HG02610 (cell line): ENCODE results near the gene PACS2.

Experiments
- ATAC-seq: cut with Tn5 transposase; IDR thresholded peaks from one replicate; pipeline ENCODE4 v1.9.1; 2021; ENCODE audit warnings: mild to moderate bottlenecking, moderate library complexity; ENCODE audit not compliant: unreplicated experiment

The PACS2 gene

DNA sequence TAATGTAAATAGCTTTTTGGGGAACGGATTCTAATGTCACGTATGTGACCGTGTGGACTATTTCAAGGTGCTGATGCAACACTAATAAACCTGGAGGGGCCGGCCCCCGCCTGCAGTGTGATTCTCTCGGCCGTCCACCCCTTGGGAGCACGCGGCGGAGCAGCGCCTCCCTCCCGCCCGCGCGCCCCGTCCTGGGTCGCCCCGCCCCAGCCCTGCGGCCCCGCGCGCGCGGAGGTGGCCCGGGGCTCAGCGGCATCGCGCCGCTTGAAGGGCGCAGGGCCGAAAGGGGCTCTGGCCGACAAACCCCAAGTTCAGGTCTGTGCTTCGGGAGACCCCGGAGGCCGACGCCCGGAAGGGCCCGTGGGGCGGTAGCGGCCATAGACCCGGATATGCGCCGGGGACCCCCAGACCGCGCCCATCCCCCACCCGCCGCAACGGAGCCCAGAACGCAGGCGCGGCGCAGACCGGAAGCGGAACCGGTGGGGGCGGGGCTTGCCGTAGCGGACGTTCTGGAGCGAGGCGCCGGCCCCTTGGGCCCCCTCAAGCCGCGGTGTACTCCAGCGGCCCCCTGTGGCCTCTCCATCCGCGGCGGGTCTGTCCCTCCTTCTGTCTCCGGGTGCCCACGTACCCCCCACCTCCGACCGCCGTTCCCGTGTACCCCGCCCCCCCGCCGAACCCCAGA is 83.6 kb downstream of the PACS2 start, which contains the start of gene TEX22:
Gene TEX22 (plus strand): TSS at position 495 of the 682 bp plus-strand sequence. CDS start 803 bp downstream, outside the sequence.
- ATAC-seq: peak; percentile 60

DNA sequence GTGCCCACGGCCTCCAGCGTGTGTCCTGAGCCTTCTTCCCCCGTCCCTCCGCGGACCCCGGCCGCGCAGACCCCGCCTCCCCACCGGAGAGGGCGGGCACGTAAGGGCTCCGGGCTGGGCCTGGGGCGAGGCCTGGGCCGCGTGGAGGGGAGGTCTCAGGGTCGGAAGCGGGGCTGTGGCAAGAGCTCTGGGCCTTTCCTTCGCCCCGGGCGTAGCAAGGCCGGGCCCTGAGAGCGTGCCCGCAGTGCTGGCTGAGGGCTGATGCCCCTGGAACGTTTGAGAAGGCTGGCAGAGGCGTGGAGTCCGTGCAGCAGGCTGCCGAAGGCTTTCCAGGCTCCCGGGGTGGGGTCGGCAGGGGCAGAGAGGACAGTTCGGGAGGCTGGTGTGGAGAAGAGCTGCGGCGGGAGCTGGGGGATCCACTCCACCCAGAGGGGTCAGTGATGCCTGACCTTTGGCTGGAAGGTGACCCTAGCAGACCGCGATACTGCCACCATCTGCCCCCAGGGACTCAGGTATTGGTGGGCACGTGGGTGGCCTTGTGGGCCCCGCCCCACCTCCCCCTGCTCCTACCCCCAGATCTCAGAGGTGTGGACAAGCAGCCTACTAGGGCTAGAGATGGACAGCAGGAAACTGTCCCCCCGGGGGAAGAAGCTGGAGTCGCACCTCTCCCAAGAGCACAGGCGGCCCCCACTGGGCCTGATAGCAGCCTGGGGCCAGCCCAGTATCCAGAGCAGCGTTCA is 84.3 kb downstream of the PACS2 start:
- peak; percentile 27 for ATAC-seq

DNA sequence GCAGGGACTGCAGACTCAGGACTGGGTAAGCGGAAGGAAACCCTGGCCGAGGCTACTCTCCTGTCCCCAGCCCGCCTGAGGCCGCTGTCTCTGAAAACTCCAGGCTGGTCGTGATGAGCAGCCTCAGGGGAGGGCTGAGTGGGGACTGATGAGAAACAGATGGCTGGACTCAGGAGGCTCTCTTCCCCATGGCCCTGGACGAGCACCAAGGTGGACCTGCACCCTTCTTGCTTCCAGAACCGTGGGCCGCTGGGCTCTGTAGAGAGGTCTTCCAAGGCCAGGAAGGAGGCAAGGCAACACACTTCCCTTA is 84.9 kb downstream of the PACS2 start:
- no peak for ATAC-seq

DNA sequence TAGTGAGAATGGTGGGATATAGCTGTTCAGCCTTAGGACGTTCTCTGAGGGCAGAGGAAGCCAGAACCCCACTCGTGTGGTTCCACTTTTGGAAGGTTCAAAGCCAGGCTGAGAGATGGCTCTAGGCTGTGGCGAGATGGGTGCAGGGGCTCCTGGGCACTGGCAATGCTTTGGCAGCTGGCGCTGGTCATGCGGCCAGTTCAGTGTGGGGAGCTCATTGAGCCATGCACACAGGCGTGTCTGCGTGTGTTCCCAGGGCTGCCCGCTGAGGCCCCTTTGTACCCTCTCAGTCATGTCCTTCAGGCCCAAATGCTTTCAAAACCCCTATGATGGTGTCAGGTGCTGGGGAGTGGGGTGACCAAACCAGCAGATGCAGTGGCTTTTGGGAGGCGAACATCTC is 85.5 kb downstream of the PACS2 start:
- ATAC-seq: no peak

DNA sequence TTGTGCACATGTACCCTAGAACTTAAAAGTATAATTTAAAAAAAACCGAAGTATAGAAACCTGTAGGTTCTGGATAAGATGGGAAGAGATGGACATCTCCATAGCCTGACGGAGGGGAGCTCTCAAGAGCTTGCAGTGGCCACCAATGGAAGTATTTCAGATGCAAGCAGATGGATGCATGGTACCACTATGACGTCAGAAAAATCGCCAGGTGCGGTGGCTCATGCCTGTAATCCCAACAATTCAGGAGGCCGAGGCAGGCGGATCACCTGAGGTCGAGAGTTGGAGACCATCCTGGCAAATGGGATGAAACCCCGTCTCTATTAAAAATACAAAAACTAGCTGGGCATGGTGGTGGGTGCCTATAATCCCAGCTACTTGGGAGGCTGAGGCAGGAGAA is 87.2 kb downstream of the PACS2 start:
- ATAC-seq: no peak

DNA sequence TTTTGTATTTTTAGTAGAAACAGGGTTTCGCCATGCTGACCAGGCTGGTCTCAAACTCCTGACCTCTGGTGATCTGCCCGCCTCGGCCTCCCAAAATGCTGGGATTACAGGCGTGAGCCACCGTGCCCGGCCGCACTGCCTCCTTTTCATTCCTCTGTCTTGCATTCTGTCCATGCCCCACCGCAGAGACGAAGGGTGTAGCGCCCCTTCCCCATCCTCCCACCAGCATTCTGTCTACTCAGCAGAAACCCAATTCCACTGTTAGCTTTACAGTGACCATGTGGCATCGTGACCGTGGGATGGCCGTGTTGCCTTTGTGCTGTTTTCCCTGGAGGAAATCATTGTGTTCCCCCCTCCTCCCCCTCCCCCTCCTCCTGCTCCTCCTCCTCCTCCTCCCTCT is 94.0 kb downstream of the PACS2 start:
- ATAC-seq: no peak

DNA sequence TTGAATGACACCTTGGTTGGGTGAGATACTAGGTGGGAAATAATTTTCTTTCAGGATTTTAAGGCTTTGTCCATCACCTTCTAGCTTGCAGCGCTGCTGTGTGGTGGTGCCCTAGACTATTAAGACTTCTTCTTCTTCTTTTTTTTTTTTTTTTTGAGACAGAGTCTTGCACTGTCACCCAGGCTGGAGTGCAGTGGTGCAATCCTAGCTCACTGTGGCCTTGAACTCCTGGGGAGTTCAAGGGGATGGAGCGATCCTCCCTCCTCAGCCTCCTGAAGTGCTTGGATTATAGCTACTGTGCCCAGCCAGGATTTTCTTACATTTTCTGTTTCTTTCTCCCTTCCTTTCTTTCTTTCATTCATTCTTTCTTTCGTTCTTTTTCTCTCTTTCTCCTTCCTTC is 94.8 kb downstream of the PACS2 start:
- no peak for ATAC-seq

DNA sequence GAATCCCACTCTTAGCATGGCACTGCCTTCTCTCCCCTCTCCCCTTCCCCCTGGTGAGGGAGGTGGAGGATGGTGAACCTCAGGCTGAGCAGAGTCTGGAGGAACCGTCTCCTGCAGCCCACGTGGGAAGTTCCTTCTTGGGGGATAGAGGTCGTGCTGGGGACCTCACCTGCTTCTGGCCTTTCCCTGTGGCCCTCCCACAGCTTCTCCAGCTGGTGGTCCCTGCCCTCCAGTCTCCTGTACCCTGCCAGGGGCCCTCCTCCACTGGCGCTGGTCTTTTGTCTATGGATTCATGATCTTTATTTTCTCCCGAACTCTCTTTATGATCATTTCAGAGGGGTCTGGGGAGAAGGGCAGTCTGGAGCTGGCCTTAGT is 96.1 kb downstream of the PACS2 start:
- ATAC-seq: no peak

DNA sequence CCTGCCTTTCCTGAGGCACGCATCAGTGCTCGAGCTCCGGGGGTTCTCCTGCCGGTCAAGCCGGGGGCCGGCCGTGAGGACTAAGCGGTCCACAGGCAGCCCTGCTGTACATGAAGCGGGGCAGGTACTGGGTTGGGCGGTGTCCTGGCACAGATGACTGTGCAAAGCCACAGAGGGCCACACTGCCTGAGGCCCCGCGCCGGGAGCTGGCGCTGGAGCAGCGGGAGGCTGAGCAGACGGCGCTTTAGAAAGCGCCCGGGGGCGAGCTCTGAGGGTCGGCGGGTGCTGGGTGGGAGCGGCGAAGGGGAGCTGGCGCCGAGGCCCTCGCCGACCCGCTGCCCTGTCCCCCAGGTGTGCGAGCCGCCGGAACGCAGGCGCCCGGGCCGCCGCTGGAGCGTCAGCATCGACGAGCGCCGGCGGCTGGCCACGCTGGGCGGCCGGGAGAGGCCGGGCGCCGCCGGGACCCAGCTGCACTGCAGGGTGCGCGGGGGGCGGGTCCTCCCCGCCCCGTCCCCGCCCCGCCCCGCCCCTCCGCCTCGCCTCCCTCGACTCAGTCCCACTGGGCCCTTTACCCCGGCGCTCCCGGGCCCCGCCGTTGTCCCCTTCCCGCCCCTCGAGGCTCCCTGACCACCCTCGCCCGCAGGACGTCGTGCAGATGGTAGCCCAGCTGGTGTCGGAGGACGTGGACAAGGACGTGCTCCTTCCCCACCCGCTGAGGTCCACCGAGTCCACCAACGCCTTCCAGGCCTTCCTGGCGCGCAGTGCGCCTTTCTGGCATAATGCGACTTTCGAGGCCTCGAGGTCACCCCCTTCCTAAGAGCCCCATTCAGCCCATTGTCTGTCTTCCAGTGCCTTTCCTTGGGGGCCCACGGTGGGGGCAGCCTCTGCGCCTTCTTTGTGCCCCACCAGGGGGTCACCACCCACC is 96.7 kb downstream of the PACS2 start:
- peak; percentile 40 for ATAC-seq

DNA sequence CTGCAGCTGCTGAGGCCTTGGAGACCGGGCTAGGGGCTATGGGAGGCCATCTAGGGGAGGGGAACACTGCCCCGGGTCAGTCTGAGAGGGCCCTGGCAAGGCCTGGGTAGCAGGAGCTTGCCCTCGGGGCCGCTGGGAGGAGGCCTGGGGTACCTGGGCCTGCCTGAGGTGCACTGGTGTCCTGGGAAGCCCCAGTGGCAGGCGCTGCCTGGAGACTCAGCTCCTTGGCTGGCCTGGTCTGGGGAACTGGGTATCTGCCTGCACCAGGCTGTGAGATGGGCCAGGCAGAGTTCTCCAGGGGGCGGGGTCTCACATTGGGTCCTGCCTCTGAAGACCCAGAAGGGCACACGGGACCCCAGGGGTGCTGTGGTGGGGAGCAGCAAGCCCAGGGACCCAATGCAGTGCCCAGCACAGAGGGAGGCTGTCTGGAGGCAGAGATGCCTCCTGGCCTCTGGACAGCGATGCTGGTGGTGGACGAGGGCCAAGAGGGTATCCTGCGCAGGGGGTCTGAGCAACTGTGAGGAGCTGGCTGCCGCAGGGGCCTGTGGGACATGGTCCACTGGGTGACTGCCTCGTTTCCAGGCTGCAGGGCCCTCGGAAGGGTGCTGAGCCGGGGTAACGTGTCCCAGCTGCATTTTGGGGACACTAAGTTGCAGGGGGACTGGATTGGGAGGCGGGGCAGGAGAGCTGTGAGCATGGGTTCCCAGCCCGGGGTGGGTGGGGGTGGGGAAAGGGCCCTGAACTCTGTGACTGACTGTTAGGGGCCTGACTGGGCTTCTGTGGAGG is 97.6 kb downstream of the PACS2 start:
- ATAC-seq: no peak

DNA sequence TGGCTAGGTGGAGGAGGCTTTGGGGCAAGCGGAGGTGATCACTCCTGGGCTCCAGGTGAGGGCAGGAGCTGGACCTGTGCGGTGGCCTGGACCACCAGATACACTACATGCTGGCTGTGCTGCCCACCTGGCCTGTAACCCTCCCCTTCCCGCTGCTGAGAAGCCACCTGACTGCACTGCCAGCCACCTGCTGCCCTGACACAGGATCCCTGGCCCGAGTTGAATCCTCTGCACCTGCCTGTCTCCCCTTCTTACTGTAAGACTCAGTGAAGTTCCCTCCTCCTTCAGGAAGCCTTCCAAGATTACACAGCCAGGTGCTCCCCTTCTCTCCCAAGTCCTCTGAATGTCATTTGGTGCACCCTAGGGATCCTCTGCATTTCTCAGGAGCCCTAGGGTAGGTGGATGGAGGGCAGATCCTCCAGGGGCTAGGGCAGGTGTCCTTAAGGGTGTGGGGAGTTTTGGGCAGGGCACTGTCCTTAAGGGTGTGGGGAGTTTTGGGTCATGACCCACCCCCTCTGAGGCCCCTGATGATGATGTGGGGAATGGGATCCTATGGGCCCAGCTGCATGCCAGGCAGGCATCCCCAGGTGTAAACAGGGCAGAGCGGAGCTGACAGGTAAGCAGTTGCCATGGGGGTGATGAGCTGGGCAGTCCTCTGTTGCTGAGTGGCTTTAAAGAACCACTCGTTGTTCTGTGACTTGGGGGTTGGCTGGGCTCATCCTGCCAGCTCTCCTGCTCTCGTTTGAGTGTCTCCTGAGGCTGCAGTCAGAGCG is 98.4 kb downstream of the PACS2 start:
- no peak for ATAC-seq

DNA sequence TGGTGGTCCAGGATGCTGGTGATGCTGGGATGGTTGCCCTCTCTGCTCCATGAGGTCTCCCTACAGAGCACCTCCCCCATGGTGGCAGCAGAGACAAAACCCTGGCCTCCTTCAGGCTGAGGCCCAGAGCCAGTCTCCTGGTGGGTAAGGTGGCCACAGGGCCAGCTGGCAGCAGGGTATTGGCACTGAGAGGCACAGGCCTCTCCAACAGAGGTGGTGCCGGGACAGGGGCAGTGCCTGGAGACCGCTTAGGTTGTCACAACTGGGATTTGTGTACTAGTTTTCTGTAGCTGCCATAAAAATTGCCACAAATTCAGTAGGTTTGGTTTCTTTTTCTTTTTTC is 99.0 kb downstream of the PACS2 start:
- no peak for ATAC-seq

DNA sequence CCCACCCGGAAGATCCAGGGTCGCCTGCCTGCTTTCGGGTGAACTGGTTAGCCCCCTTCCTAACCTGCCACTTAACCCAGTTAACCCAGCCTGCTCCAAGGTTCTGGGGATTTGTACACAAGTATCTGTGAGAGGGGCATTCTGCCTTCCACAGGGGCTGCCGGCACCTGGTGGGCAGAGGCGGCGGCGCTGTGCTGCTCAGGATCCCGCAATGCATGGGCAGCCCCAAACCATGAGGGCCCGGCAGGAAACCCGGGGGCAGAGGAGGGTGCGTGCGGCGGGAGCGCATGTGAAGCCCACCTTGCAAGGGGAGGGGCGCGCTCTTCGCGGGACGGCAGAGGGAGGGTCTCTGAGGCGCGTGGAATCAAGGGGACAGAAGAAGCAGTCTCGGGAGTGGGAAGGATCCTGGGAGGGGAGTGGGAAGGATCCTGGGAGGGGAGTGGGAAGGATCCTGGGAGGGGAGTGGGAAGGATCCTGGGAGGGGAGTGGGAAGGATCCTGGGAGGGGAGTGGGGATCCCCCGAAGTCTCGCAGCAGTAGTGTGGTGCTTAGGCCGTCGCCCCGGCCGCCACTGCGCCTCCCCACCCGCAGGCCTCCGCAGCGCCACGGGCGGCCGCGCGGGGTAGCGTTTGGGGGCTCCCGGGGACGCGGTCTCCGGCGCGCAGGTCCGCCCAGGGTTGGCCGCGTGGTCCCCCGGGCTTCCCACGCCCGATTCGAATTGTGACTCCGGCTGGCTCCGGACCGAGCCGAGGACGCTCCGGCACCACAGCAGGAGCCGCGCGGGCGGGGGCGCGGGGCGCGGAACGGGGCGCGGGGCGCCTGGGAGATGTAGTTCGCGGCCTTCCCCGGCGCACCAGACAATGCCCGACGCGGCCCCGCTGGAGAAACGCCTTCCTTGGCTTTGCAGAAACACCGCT is 100.2 kb downstream of the PACS2 start:
- ATAC-seq: no peak

DNA sequence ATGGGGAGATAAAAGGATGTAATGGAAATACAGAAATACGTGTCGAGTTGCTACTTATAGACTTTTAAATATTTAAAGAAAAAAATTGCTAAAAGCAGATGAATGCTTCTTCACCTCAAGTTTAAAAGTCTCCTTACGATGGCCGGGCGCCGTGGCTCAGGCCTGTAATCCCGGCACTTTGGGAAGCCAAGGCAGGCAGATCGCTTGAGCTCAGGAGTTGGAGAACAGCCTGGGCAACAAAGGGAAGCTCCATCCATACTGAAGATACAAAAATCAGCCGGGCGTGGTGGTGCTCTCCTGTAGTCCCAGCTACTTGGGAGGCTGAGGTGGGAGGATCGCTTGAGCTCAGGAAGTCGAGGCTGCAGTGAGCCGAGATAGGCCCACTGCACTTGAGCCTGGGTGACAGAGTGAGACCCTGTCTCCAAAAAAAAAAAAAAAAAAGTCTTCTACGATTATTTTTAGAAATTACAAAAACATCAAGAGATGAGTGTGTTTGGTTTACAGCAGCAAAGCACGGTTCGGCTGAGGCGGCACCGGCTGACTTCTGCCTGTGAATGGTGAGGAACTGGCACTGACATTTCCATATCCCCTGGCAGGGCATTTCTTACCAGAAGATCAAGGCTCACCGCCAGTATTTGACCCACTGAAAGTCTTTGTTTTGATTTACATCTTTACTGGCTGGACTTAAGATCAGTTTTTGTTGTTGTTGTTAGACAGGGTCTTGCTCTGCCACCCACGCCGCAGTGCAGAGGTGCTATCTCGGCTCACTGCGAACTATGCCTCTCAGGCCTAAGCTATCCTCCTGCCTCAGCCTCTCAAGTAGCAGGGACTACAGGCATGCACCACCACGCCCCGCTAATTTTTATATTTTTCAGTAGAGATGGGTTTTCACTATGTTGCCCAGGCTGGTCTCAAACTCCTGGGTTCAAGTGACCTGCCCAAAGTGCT is 101.2 kb downstream of the PACS2 start:
- no peak for ATAC-seq

DNA sequence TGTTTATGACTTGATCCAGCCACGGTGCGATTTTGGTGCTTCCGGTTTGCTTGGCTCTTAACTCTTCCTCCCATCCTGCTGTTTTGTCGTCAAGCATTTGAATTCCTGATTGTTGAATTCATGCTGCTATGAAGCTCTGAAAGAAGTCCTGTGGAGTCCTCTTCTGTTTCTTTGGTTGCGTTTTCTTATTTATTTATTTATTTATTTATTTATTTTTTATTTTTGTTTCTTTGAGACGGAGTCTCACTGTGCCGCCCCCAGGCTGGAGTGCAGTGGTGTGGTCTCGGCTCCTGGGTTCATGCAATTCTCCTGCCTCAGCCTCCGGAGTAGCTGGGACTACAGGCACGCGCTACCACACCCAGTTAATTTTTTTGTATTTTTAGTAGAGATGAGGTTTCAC is 102.1 kb downstream of the PACS2 start:
- no peak for ATAC-seq

DNA sequence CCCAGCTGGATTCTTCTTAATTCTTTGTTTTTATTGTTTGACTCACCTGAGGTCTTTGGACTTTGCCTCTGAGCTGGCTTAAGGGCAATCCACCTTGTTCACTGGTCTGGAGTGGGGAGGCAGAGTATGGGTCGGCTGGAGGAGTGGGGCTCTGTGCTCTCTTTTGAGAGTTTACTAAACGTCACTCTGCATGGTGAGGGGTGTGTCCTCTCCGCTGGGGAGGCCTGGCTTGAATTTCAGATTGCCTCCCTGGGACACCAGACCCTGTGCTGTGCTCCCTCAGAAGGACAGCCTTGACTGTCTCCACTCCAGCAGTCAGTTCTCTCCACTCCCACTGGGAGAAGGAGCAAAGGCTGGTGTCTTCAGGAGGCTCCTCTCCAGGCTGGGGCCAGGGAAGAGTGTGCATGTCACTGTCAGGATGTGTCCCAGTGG is 103.2 kb downstream of the PACS2 start:
- no peak for ATAC-seq

DNA sequence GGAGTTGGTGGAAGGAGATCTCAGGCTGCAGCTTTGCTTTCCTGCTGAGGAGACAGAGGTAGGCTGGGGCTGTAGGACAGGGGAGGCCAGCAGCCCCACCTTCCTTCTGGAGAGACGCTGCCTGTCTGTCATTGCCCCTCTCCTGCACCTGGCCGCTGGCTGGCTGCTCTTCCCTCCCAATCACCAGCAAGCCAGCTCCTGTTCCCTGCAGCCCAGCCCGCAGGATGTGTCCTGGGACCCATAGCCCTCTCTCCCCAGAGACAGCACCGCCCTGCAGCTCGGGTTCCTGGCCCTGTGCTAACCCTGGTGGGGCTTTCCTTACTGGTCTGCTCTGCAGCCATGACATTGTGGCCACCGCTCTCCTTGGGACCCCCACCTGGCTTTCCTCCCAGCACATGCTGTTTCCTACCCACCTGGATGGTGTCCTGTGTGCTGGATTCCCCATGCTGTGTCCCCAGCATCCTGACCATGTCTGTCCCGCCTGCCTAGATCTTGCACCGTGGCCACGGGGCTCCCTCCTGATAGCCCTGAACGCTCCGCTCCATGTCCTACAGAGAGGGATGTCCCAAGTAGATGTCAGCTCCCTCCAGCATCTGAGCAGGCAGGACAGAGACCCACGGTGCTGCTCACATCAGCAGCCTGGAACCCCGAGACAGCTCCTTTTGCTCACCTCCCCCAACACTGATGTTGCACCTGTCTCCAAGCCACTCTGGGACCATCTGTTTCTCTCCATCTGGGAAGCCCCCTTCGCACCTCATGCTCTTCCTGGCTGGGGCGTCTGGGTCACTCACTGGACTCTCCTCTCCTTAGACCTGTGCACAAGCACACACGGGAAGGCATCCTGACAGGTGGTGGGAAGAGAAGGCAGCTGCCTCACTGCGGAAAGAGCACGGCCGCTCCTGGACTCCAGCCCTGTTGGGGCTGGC is 104.0 kb downstream of the PACS2 start:
- no peak for ATAC-seq
